ENCODE data around the gene CCND2. TPM values are rescaled to one million over a fixed set of nuclear protein-coding genes. Genes with fewer than 3 reads are reported as not detected.

CCND2 gene
- total RNA-seq, 1 donor from 2014 or later: 88.1 TPM

- peaks cover under 1% of the 10 kb centered on the region for H3K36me3 Mint-ChIP-seq (ENCODE audit: low read depth, unreplicated experiment)
- no peak for TF ChIP-seq CTCF (IDR thresholded peaks at IDR 0.05; ENCODE audit: unreplicated experiment)
- no peak for DNase-seq (ENCODE audit: low spot score)
- H3K27me3 Mint-ChIP-seq (ENCODE audit: unreplicated experiment): no peaks in the 10 kb centered on the region
- H3K9me3 Mint-ChIP-seq (ENCODE audit: unreplicated experiment): no peaks in the 10 kb centered on the region
- peaks cover 26% of the 10 kb centered on the region for H3K4me1 Mint-ChIP-seq (ENCODE audit: unreplicated experiment)
- H3K4me3 Mint-ChIP-seq (ENCODE audit: unreplicated experiment): no peak overlapping the region
- H3K27ac Mint-ChIP-seq (ENCODE audit: unreplicated experiment): no peak overlapping the region
These were observed 34.9 kb downstream of the CCND2 start for GRCh38 chr12:4308334-4308950.

GRCh38 chr12:4311776-4312175 is 38.2 kb downstream of the CCND2 start:
- Mint-ChIP-seq H3K4me3 (ENCODE audit: unreplicated experiment) (no peak overlapping the region), H3K9me3 (ENCODE audit: unreplicated experiment) (no peaks in the 10 kb centered on the region), H3K36me3 (ENCODE audit: low read depth, unreplicated experiment) (no peaks in the 10 kb centered on the region), H3K4me1 (ENCODE audit: unreplicated experiment) (peaks cover 19% of the 10 kb centered on the region), H3K27ac (ENCODE audit: unreplicated experiment) (no peak overlapping the region), H3K27me3 (ENCODE audit: unreplicated experiment) (peaks cover 2% of the 10 kb centered on the region)
- DNase-seq (ENCODE audit: low spot score): no peak
- no peak for TF ChIP-seq CTCF (IDR thresholded peaks at IDR 0.05; ENCODE audit: unreplicated experiment)

- Mint-ChIP-seq H3K27ac (ENCODE audit: unreplicated experiment) (no peak overlapping the region), H3K36me3 (ENCODE audit: low read depth, unreplicated experiment) (no peaks in the 10 kb centered on the region), H3K4me3 (ENCODE audit: unreplicated experiment) (no peak overlapping the region), H3K4me1 (ENCODE audit: unreplicated experiment) (peaks cover 15% of the 10 kb centered on the region), H3K27me3 (ENCODE audit: unreplicated experiment) (peaks cover 2% of the 10 kb centered on the region), H3K9me3 (ENCODE audit: unreplicated experiment) (no peaks in the 10 kb centered on the region)
- TF ChIP-seq CTCF (IDR thresholded peaks at IDR 0.05; ENCODE audit: unreplicated experiment): no peak
- no peak for DNase-seq (ENCODE audit: low spot score)
These were observed 38.7 kb downstream of the CCND2 start for GRCh38 chr12:4312251-4312650.

GRCh38 chr12:4320497-4320852 is 46.9 kb downstream of the CCND2 start:
- Mint-ChIP-seq H3K27me3 (ENCODE audit: unreplicated experiment) (peaks cover 8% of the 10 kb centered on the region), H3K4me3 (ENCODE audit: unreplicated experiment) (peak overlapping the region; percentile 94), H3K36me3 (ENCODE audit: low read depth, unreplicated experiment) (peaks cover 3% of the 10 kb centered on the region), H3K4me1 (ENCODE audit: unreplicated experiment) (peaks cover 24% of the 10 kb centered on the region), H3K27ac (ENCODE audit: unreplicated experiment) (peak overlapping the region; percentile 93), H3K9me3 (ENCODE audit: unreplicated experiment) (no peaks in the 10 kb centered on the region)
- no peak for DNase-seq (ENCODE audit: low spot score)
- no peak for TF ChIP-seq CTCF (IDR thresholded peaks at IDR 0.05; ENCODE audit: unreplicated experiment)

- peaks cover 24% of the 10 kb centered on the region for H3K4me1 Mint-ChIP-seq (ENCODE audit: unreplicated experiment)
- DNase-seq (ENCODE audit: low spot score): peak; percentile 96
- peaks cover 3% of the 10 kb centered on the region for H3K36me3 Mint-ChIP-seq (ENCODE audit: low read depth, unreplicated experiment)
- H3K4me3 Mint-ChIP-seq (ENCODE audit: unreplicated experiment): peak within 1 kb of the TSS; percentile 99
- peak within 1 kb of the TSS; percentile 93 for H3K27ac Mint-ChIP-seq (ENCODE audit: unreplicated experiment)
- peaks cover 8% of the 10 kb centered on the region for H3K27me3 Mint-ChIP-seq (ENCODE audit: unreplicated experiment)
- no peak for TF ChIP-seq CTCF (IDR thresholded peaks at IDR 0.05; ENCODE audit: unreplicated experiment)
- no peaks in the 10 kb centered on the region for H3K9me3 Mint-ChIP-seq (ENCODE audit: unreplicated experiment)
These were observed 47.5 kb downstream of the CCND2 start, which contains the start of gene TIGAR for GRCh38 chr12:4320853-4321701. Gene TIGAR (plus strand): TSS chr12:4321213. CDS start chr12:4321272, 59 bp downstream.

Data from endothelial cell (in vitro differentiated cells).